Activated CD8-positive, alpha-beta memory T cell treated with anti-CD3 and anti-CD28 coated beads for 48 hours (primary cell): ENCODE results near the gene HNRNPA0.
"Not testable (repeated sequence)": the region's sequence is repeated elsewhere in the genome, so short reads cannot be mapped to it uniquely, and the experiment has no call there.

Experiments used
- DNase-seq, 3 experiments: peaks; one replicate each; pipeline ENCODE4 v3.0.0-alpha.2; 2020; ENCODE audit warnings: low read depth in 2 of 3, low spot score in 2 of 3

HNRNPA0 gene

DNA sequence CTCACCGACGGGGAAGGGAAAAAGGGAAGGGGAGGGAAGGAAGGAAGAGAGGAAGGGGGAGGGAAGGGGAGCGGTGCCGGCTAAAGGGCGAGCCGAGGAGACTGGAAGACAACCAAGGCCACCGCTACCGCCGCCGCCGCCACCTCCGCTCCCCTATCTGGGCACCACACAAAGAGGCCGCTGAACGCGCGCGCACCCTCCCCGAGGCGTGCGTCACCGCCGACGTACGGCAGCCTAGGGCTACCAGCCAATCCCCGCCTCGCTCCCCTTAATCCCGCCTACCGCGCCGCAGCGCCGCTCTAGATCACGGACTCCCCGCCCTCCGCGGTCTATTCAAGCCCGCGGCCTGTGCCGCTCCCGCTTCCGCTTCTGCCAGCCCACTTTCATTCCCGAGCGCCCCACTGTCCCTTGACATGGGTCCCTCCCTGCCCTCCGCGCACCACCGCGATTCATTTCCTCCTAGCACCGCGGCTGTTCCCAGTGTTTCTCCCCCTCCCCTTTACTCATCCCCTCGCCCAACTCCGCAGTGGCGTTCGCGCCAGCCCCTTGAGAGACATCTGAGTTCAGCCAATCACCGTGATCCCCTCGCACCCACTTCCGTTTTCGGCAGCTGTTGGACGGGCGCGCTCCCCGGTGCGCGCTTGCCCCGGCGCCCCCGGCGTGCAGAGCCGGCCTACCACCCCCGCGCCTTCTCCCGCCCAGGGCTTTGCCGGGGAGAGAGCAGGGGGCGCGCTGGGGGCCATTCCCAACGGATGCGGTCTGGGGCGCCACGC, at the start of gene HNRNPA0:
Gene HNRNPA0, minus strand, starts transcription at position 176 of the 773 bp plus-strand sequence. CDS start 297 bp downstream, outside the sequence.
- peak; percentile 87 to 91 (median 89) for DNase-seq

DNA sequence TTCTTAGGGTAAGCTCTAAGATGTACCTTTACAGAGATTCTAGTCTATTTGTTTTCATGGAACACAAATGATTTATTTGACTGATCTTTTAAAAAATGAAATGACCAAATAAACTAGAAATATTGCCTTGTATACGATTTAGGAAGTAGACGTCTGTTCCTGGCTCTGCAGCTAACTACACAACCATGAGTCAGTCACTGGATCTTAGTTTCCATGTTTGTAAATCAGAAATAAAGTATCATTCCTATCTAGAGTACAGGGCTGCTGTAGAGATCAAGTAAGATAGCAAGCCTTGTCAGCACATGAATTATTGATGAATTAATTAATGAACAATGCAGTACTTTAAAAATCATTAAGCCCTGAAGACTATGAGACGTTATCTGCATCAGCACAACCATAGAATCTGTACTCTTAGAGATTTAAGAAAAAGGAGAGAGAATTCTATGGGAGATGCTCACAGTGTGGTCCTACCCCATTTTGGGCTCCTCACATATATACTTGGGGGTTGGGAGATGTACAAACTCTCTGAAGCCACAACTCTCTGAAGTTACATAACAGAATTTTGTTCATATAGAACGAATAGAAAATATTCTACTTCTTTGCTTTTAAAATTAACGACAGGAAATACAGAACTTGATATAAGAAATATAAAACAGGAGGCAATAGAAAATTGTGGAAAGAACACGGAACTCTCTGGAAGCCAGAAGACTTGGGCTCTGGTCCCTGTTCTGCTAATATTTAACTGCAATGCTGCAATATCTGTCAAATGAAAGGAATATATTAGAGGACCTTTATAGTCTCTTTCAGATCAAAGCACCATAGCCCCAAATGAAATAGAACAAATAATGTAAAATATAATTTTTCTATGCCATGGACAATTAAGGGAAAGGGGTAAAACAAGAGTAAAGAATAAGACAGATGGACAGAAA, 48.4 kb upstream of the HNRNPA0 start:
- no peak for DNase-seq

DNA sequence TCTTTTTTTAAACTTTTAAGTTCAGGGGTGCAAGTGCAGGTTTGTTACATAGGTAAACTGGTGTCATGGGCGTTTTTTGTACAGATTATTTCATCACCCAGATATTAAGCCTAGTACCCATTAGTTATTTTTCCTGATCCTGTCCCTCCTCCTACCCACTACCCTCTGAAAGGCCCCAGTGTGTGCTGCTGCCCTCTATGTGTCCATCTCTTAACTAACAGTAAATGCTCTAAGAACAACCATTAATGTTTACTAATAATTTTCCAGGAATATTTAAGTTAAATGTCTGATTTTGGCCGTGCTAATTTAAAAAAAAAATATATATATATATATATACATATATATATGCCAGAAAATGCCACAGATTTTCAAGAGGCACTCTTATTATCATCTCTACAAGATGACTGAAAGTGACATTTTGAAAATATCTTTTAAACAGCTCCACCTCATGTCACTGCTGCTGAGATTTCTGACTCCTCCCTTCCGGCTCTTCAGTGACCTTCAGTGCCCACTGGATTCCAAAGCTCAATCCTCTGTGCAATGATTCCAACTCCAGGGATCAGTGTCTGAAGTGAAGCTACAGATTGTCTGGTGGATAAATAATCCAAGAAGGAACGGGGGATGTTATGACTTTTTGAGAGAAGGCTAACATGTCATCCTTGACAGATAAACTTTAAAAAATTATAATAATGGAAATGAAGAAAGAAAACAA, 46.7 kb upstream of the HNRNPA0 start:
- DNase-seq = no peak

DNA sequence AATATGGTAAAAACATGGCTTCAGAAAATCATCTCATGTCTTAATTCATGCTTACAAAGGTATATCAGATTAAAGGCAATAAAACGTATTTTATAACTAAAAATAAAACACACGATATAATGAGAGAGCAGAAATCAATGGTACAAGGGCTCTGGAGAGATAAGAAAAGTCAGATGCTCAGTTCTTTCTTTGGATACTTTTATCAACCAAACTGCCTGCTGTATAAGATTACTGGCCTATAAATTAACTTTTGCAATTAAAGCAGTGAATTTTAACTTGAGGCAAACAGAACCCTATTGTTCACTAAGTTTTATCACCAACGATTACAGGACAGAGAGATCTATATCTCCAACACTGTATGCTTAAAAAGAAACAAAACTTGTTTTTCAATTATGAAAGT, 42.1 kb upstream of the HNRNPA0 start:
- no peak for DNase-seq

DNA sequence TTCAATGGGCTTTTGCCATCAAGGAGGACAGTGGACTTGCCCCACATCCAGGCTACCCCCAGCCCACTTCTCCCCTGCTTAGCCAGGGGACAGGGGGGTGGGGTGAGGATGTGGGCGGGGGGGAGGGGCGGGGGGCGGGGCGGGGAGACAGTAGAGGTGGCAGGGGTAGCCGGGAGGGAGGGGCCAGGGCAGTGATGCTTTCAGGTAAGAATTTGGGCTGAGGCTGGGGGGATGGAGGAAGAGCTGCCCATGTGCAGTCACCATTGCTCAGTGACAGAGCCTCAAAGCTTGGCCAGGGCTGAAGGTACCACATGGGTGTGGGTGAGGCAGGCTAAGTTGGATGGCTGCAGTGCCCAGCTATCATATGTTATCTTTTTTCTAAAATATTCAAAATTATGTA, 40.7 kb upstream of the HNRNPA0 start:
- no peak for DNase-seq

DNA sequence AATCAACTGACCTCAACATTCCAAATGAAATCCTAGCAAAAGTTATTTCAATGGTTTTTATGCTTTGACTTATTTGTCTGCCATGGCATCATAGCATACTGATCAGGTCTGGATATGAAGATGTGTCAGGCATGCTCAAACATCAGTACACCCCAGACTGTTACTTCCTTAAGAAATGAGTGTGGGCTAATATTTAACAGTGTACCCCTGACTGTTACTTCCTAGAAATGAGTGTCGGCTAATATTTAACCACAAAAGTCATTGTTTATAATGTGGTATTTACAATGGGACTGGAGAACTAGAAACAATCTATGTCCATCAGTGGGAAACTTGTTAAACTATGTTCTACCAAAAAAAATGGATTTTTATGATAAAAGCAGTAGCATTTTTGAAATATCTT, 38.1 kb upstream of the HNRNPA0 start:
- DNase-seq = no peak

DNA sequence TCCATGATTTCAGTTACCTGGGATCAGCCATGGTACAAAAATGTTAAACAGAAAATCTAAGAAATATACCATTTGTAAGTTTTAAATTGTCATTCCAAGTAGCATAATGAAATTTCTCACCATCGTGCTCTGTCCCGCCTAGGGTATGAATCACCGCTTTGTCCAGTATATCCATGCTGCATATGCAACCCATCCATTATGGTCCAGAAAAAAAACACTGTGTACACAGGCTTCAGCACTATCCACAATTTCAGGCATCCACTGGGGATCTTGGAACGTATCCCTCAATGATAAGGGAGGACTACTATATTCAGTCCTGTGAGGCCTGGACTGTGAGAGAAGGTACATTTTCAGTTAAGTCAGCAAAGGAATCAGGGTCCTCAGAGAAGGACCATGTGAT, 37.6 kb upstream of the HNRNPA0 start:
- no peak for DNase-seq

DNA sequence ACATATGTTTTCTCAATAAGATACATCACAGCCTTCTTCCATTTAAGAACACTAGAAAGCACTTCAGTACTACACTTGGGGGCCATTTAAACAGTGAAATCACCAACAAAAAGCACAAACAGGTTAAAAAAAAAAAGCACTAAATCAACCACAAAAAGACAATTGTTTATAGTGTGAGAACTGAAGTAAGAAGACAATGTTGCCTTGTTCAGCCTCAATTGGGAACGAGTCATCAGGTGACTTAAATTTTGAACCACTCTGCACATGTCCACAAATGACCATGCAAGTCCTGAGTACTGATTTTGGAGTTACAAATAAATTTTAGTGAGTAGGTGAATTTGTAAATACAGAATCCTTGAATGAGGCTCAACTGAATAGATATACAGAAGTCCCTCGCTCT, 37.2 kb upstream of the HNRNPA0 start:
- no peak for DNase-seq

DNA sequence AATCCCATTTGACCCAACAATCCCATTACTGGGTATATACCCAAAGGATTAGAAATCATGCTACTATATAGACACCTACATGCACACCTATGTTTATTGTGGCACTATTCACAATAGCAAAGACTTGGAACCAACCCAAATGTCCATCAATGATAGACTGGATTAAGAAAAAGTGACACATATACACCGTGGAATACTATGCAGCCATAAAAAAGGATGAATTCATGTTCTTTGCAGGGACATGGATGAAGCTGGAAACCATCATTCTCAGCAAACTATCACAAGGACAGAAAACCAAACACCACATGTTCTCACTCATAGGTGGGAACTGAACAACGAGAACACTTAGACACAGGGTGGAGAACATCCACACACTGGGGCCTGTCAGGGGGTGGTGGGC, 34.4 kb upstream of the HNRNPA0 start:
- not testable (repeated sequence) for DNase-seq

DNA sequence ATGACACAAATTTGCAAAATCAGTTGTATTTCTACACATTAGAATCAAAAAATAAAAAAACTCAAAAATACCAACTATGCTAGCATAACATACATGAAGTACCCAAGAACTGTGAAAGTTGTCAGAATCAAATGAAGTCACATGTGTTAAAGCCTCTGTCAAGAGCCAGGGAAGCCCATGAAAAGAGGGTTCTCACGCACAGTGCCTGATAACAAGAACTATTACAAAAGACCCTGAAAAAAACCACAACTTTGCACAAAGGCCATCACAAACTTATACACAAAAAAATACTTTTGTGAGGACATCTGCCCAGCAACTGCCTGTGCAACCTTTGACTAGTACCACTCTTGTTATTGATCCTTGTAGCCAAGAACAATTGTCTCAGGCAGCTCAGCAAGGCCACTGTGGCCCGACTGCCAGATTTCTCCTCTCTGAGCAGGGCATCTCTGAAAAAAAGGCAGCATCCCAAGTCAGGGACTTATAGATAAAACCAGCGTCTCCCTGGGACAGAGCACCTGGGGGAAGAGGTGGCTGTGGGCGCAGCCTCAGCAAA, 28.9 kb upstream of the HNRNPA0 start:
- no peak for DNase-seq

DNA sequence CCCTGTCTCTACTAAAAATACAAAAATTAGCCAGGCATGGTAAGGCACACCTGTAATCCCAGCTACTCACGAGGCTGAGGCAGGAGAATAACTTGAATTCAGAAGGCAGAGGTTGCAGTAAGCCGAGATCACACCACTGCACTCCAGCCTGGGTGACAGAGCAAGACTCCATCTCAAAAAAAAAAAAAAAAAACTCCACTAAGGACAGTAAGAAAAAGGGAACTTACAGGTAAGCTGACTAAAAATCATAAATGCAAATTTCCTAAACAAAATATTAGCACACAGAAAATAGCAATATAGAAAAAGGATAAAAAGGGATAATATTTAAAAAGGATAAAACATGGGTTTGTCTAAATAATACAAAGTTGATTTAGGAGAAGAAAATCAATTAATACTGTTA, 27.9 kb upstream of the HNRNPA0 start:
- DNase-seq = no peak

DNA sequence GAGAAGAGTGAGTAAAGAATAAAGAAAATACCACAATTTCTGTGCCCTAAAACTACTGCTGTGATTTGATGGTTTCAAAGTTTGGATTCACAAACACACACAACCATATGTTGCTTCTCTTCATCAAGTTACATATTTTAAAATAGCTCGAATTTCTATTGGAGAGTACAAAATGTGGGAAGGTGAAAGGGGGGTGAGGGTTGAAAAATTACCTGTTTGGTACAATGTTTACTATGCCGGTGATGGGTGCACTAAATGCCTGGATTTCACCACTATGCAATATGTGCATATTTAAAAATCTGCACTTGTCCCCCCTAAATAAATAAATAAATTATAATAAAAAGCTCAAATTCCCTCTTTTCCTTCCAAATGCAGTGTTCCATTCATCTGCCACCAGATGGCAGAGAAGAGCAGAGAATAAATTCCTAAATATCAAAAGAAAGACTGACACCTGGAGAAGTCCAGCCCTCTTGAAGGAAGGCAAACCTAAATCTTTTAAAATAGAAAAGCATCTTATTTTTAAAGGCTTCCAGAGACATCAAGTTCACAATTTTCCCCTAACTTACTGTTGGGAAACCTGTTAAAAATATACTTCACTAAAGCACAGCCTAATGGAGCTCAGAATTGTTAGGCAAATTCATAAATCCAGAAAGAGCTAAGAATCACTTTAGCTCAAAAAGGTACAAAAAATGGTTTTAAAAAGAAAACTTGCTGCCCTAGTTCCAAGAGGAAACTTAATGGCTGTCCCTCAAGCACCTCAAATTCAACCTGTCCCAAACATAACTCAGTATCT, 24.8 kb upstream of the HNRNPA0 start:
- no peak for DNase-seq

DNA sequence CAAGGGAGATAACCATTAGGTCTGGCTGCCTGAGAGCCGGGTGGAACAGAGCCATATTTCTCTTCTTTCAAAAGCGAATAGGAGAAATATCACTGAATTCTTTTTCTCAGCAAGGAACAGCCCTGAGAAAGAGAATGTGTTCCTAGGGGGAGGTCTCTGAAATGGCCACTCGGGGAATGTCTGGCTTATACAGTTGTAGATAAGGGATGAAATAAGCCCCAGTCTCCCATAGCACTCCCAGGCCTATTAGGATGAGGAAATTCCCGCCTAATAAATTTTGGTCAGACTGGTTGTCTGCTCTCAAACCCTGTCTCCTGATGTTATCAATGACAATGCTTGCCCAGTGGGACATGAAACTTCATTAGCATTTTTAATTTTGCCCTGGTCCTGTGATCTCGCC, 13.8 kb upstream of the HNRNPA0 start:
- DNase-seq = not testable (repeated sequence)

DNA sequence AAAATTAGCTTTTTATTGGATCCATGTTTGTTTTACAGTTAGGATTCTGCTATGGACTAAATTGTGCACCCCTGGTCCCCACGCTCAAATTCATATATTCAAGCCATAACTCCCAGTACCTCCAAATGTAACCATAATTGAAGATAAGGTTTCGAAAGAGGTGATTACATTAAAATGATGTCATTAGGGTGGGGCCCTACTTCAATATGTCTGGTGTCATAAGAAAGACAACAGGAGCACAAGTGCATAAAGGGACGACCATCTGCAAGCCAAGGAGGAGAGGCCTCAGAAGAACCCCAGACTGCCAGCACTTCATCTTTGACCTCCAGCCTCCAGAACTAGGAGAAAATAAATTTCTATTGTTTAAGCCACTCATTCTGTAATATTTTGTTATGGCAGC, 7.4 kb upstream of the HNRNPA0 start:
- DNase-seq = no peak

DNA sequence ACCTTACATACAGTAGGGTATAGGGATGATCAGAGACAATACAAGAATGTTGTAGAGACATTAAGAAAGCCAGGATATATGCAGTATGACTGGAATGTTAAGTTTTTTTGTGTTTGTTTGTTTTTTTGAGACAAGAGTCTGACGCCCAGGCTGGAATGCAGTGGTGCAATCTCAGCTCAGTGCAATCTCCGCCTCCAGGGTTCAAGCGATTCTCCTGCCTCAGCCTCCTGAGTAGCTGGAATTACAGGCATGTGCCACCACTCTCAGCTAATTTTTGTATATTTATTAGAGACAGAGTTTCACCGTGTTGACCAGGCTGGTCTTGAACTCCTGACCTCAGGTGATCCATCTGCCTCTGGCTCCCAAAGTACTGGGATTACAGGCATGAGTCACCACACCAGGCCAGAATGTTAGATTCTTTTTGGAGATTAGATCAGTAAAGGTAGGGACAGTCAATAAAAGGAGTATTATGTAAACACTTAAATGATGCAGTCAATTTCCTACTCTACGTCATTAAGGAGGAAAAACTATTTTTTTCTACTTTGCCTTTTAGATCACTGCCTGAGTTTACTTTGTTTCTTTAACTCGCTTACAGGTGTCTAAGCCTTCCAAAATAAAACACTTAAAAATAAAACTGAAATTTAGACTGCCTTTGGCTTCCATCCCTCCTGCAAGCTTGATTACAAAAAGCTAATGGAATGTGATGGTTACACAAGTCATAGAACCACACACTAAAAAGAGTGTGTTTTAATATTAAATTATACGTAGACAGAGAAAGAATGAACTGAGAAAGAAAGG, 6.8 kb upstream of the HNRNPA0 start:
- no peak for DNase-seq

DNA sequence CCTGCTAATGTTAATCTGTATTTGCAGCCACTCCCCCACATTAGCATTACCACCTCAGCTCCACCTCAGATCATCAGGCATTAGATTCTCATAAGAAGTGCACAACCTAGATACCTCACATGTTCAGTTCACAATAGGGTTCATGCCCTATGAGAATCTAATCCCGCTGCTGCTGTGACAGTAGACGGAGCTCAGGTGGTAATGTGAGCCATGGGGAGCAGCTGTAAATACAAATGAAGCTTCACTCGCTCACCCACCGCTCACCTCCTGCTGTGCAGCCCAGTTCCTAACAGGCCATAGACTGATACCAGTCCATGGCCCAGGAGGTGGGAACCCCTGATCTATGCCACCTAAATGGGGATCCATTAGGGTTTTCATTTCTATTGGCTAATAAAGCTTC, 6.1 kb upstream of the HNRNPA0 start:
- no peak for DNase-seq

DNA sequence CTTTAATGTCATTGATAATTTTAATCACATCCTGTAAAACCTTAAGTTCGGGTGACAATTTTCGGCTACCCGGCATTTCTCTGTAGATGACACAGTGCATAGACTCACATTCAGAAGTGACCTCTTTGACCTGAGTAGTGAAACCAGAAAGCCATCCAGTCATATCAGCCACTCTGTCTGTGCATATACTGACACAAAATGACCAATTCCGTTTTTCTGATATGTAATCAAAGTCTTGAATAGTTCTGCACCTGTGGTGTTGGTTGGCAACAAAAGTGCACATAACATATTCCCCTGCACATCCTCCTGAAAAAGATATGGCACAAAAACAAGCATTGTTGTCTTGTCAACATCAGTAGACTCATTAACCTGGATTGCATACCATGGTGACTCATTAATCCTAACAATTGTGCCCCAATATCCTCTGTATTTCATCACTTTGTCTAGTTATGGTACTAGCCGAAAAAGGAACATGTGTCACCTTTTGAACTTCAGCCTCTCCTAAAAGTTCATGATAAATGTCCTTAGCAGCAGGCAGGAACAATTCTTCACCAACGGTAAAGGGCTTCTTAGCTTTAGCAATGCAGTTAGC, 4.6 kb upstream of the HNRNPA0 start:
- no peak for DNase-seq

DNA sequence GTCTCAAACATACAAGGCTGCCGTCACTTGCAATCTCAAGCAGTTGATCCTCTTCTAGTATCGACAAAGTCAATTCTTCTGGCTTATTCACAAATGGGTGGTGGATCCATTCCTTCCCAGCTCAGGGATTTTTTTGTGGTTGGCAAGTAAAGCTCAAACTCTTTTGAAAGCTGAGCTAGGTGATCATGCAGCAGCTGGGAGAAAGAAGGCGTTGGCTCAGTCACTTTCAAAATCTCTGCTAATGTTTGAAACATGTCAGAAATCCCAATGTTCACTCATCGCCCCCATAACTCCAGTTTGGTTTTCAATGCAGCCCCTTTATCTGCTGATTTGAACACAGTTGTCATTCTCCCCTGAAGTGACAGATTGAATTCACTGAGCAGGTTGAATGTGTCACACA, 4.0 kb upstream of the HNRNPA0 start:
- no peak for DNase-seq

DNA sequence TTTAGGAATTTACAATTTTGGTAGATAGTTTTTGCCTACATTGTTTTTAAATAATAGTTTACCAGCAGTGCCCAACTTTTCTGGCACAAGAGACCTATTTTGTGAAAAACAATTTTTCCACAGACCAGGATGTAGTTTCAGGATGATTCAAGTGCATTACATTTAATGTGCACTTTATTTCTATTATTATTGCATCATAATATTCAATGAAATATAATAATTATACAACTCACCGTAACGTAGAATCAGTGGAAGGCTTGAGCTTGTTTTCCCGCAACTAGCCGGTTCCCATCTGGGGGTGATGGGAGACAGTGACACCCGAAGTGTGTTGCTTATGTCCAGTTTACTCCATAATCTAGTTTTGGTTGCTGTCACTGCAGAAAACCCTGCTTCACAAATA, 3.5 kb upstream of the HNRNPA0 start:
- DNase-seq = no peak
